ENCODE measurements around the gene PRPF4. TPM values are rescaled to one million over a fixed set of nuclear protein-coding genes. Genes with fewer than 3 reads are reported as not detected.

Gene PRPF4
- total RNA-seq, 1 donor from 2014 or later: 29.4 TPM

- TF ChIP-seq, protein P1, sequence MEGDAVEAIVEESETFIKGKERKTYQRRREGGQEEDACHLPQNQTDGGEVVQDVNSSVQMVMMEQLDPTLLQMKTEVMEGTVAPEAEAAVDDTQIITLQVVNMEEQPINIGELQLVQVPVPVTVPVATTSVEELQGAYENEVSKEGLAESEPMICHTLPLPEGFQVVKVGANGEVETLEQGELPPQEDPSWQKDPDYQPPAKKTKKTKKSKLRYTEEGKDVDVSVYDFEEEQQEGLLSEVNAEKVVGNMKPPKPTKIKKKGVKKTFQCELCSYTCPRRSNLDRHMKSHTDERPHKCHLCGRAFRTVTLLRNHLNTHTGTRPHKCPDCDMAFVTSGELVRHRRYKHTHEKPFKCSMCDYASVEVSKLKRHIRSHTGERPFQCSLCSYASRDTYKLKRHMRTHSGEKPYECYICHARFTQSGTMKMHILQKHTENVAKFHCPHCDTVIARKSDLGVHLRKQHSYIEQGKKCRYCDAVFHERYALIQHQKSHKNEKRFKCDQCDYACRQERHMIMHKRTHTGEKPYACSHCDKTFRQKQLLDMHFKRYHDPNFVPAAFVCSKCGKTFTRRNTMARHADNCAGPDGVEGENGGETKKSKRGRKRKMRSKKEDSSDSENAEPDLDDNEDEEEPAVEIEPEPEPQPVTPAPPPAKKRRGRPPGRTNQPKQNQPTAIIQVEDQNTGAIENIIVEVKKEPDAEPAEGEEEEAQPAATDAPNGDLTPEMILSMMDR (IDR thresholded peaks at IDR 0.05; ENCODE audit: unreplicated experiment): no peak
- DNase-seq (ENCODE audit: low spot score in 2 of 2, unreplicated experiment in 2 of 2): no peak
- no peaks in the 10 kb centered on the region for H3K36me3 Mint-ChIP-seq
- H3K4me3 Mint-ChIP-seq: no peak overlapping the region
- no peaks in the 10 kb centered on the region for H3K9me3 Mint-ChIP-seq
- H3K27me3 Mint-ChIP-seq (ENCODE audit: low read depth): no peaks in the 10 kb centered on the region
- H3K27ac Mint-ChIP-seq: no peak overlapping the region
- H3K4me1 Mint-ChIP-seq: peaks cover 13% of the 10 kb centered on the region
Observed at GRCh38 chr9:113238202-113238858, 37.1 kb upstream of the PRPF4 start.

DNA sequence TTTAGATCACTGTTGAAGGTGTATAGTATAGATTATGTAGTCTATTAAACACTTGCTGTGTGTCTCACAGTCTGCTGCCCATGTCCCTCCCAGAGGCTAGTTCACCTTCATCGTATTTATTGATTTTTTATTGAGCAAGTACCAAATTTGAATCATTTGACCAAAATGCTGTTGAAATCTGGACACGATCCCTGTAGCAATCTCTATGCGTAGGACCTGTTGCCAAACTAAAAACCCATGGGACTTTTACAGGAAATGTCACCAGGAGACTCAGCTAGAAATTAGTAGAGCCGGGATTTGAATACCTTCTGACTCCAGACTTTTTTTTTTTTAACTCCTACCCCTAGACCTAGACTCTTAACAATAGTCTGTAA, 36.6 kb upstream of the PRPF4 start:
- H3K4me3 Mint-ChIP-seq: no peak overlapping the region
- no peaks in the 10 kb centered on the region for H3K27me3 Mint-ChIP-seq (ENCODE audit: low read depth)
- H3K4me1 Mint-ChIP-seq: peaks cover 13% of the 10 kb centered on the region
- no peaks in the 10 kb centered on the region for H3K9me3 Mint-ChIP-seq
- no peak overlapping the region for H3K27ac Mint-ChIP-seq
- TF ChIP-seq, protein P1 (IDR thresholded peaks at IDR 0.05; ENCODE audit: unreplicated experiment): no peak
- DNase-seq (ENCODE audit: low spot score in 2 of 2, unreplicated experiment in 2 of 2): no peak
- H3K36me3 Mint-ChIP-seq: no peaks in the 10 kb centered on the region

DNA sequence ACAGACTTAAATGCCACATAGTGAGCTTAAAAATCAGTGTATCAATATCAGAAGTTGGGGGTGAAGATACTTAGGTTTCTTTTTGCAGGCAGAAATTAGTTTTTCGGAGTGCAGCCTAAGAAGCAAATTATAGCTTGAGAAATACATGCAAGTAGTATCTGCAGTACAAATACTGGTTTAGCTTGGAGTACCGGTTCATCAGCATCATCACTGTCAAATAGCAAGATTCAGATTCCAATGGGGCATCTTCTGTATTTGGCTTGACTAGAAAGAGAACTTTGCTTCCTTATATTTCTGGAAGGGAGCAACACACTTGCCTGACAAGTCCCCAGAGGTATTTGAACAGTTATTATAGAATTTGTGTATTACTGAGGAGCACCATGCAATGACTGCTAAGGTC, 34.3 kb upstream of the PRPF4 start:
- Mint-ChIP-seq H3K9me3 (no peaks in the 10 kb centered on the region), H3K4me1 (peaks cover 21% of the 10 kb centered on the region), H3K4me3 (no peak overlapping the region), H3K27ac (peak overlapping the region; percentile 14), H3K27me3 (ENCODE audit: low read depth) (no peaks in the 10 kb centered on the region), H3K36me3 (no peaks in the 10 kb centered on the region)
- DNase-seq (ENCODE audit: low spot score in 2 of 2, unreplicated experiment in 2 of 2): no peak
- TF ChIP-seq, protein P1 (IDR thresholded peaks at IDR 0.05; ENCODE audit: unreplicated experiment): no peak

- Mint-ChIP-seq H3K4me3 (no peak overlapping the region), H3K36me3 (peaks cover 4% of the 10 kb centered on the region), H3K27ac (no peak overlapping the region), H3K27me3 (ENCODE audit: low read depth) (no peaks in the 10 kb centered on the region), H3K9me3 (peaks cover 5% of the 10 kb centered on the region), H3K4me1 (peaks cover 22% of the 10 kb centered on the region)
- TF ChIP-seq, protein P1 (IDR thresholded peaks at IDR 0.05; ENCODE audit: unreplicated experiment): no peak
- DNase-seq (ENCODE audit: low spot score in 2 of 2, unreplicated experiment in 2 of 2): no peak
Observed at GRCh38 chr9:113244556-113244955, 30.9 kb upstream of the PRPF4 start.

- Mint-ChIP-seq H3K4me3 (no peak overlapping the region), H3K27ac (no peak overlapping the region), H3K27me3 (ENCODE audit: low read depth) (no peaks in the 10 kb centered on the region), H3K36me3 (peaks cover 8% of the 10 kb centered on the region), H3K9me3 (peaks cover 5% of the 10 kb centered on the region), H3K4me1 (peaks cover 14% of the 10 kb centered on the region)
- TF ChIP-seq, protein P1 (IDR thresholded peaks at IDR 0.05; ENCODE audit: unreplicated experiment): no peak
- DNase-seq (ENCODE audit: low spot score in 2 of 2, unreplicated experiment in 2 of 2): no peak
Observed at GRCh38 chr9:113245894-113246293, 29.6 kb upstream of the PRPF4 start.
